K562 (cell line): ENCODE data around the gene PRKCB. TPM values are rescaled to one million over a fixed set of nuclear protein-coding genes. Genes with fewer than 3 reads are reported as not detected.

Experiments used
- ATAC-seq: fragments of 200-7000 bp; cut with Tn5 transposase; 3 replicates; pipeline ENCODE4 v1.9.1; 2020; ENCODE audit warnings: moderate library complexity
- BruUV-seq: library from RNA; stranded (reverse); fragments of 400-500 nt; replicated peaks from 2 replicates; lab custom pipeline; 2021; lab: Mats Ljungman, UMichigan
- CTCF ChIA-PET: fragments of 300-600 bp; formaldehyde crosslinking; extraction: SDS; loops from one replicate; lab custom pipeline; 2021; ENCODE audit warnings: low intra/inter-chr PET ratio; lab: Yijun Ruan, JAX
- POLR2A ChIA-PET: fragments of 300-600, 350-650 bp; sonication (Branson Sonifier 250); formaldehyde crosslinking; extraction: SDS; loops from one replicate; lab custom pipeline; 2021; ENCODE audit warnings: antibody characterized with exemption, inconsistent platforms; lab: Yijun Ruan, JAX
- DNase-seq, 4 experiments: peaks; one replicate each; pipeline versions ENCODE4 v3.0.0 to v3.0.0-alpha.2; 2011 to 2018; ENCODE audit warnings: low spot score in 3 of 4, mixed read lengths in 3 of 4; ENCODE audit errors: extremely low read depth in 1 of 4
- FAIRE-seq: peaks from 2 replicates; lab custom pipeline; 2011; peaks lifted over from hg19 to GRCh38; lab: Jason Lieb, UNC
- H2AFZ ChIP-seq: 2 replicates; pipeline ENCODE4 v1.6.0; 2011; ENCODE audit warnings: low read depth, low read length, control low read depth, inconsistent platforms
- H3K27ac ChIP-seq: fragments of 200-600 bp; 3 replicates; pipeline ENCODE4 v1.8.0; 2011; ENCODE audit warnings: low read depth, mild to moderate bottlenecking, control low read depth, inconsistent platforms, low read length, moderate library complexity, mixed read lengths; ENCODE audit errors: extremely low read depth
- H3K27me3 ChIP-seq, 2 experiments: fragments of 300-600 bp in 1 of 2; 2 replicates in 1 of 2; 3 replicates in 1 of 2; pipeline versions ENCODE4 v1.6.0 to v1.8.0; 2011; ENCODE audit warnings: inconsistent platforms in 2 of 2, low read length in 2 of 2, mild to moderate bottlenecking in 1 of 2, mixed read lengths in 1 of 2, moderate library complexity in 1 of 2; ENCODE audit not compliant: control insufficient read depth in 2 of 2, insufficient read depth in 2 of 2
- H3K36me3 ChIP-seq: fragments of 300-600 bp; 3 replicates; pipeline ENCODE4 v1.8.0; 2011; ENCODE audit warnings: mild to moderate bottlenecking, low read length, inconsistent platforms; ENCODE audit not compliant: control insufficient read depth, insufficient read depth
- H3K4me1 ChIP-seq, 2 experiments: fragments of 200-600 bp in 1 of 2; replicated peaks in 1 of 2; 2 replicates in 1 of 2; 3 replicates in 1 of 2; pipeline versions ENCODE4 v1.5.1 to v1.8.0; 2011; ENCODE audit warnings: inconsistent platforms in 2 of 2, low read length in 2 of 2, mild to moderate bottlenecking in 1 of 2, mixed read lengths in 1 of 2, moderate library complexity in 1 of 2; ENCODE audit not compliant: control insufficient read depth in 2 of 2, insufficient read depth in 2 of 2
- H3K4me2 ChIP-seq: 2 replicates; pipeline ENCODE4 v1.6.1; 2011; ENCODE audit warnings: low read length, control low read depth, inconsistent platforms, mixed read lengths; ENCODE audit not compliant: insufficient read depth
- H3K4me3 ChIP-seq: fragments of 200-600 bp; sonication (generic), shearing (Covaris generic); 2 replicates; pipeline ENCODE4 v1.5.1; 2016; ENCODE audit warnings: control low read depth, inconsistent platforms
- H3K79me2 ChIP-seq: fragments of 200-600 bp; 3 replicates; pipeline ENCODE4 v1.8.0; 2011; ENCODE audit warnings: low read length, inconsistent platforms; ENCODE audit not compliant: control insufficient read depth, insufficient read depth
- H3K9ac ChIP-seq, 2 experiments: 2 replicates each; pipeline versions ENCODE4 v1.6.0 to v1.6.1; 2011; ENCODE audit warnings: low read depth in 2 of 2, low read length in 2 of 2, control low read depth in 1 of 2, inconsistent platforms in 1 of 2, mild to moderate bottlenecking in 1 of 2, mixed read lengths in 1 of 2; ENCODE audit not compliant: insufficient read depth in 1 of 2
- H3K9me1 ChIP-seq: one replicate; pipeline ENCODE4 v1.6.0; 2011; ENCODE audit warnings: inconsistent platforms, mild to moderate bottlenecking, low read length, moderate library complexity; ENCODE audit not compliant: control insufficient read depth, insufficient read depth
- H3K9me3 ChIP-seq: replicated peaks from 2 replicates; pipeline ENCODE4 v1.5.1; 2011; ENCODE audit warnings: low read depth, low read length, inconsistent platforms; ENCODE audit not compliant: control insufficient read depth, insufficient read depth
- H4K20me1 ChIP-seq: replicated peaks from 2 replicates; pipeline ENCODE4 v1.6.1; 2011; ENCODE audit warnings: low read length, inconsistent platforms, mixed read lengths; ENCODE audit not compliant: control insufficient read depth, insufficient read depth
- CCNT2 ChIP-seq: IDR thresholded peaks from 2 replicates; pipeline ENCODE4 v1.6.1; 2011; ENCODE audit warnings: borderline replicate concordance, low read depth, mild to moderate bottlenecking, moderate library complexity, mixed read lengths, low read length; ENCODE audit not compliant: insufficient read length; ENCODE audit errors: extremely low read depth
- ELF4 ChIP-seq: fragments of 450-650 bp; formaldehyde crosslinking; IDR thresholded peaks from 2 replicates; pipeline ENCODE4 v1.4.0; 2022; ENCODE audit warnings: missing genetic modification characterization
- MCM7 ChIP-seq, 2 experiments: fragments of 450-650 bp; IDR thresholded peaks; 2 replicates each; pipeline ENCODE4 v1.6.1; 2016 to 2018
- SUPT5H ChIP-seq: fragments of 450-650 bp; IDR thresholded peaks from 2 replicates; pipeline ENCODE4 v1.6.1; 2016
- ZNF449 ChIP-seq: fragments of 250-450 bp; sonication (Bioruptor Pico); IDR thresholded peaks from 2 replicates; pipeline ENCODE4 v1.8.0; 2022; ENCODE audit warnings: moderate library complexity, mild to moderate bottlenecking, inconsistent platforms
- WGBS: fragments of 100-300 bp; shearing (Covaris generic); methylation state at CpG from one replicate; pipeline ENCODE4 v1.1.6; 2016; ENCODE audit warnings: low coverage, mixed read lengths; ENCODE audit not compliant: insufficient coverage; ENCODE audit errors: missing lambda C conversion rate; 5-methylcytosine and 5-hydroxymethylcytosine counted together
- in situ Hi-C: fragments of 300-500 bp; cut with MboI; formaldehyde crosslinking; loops from 4 replicates; pipeline ENCODE4 v1.15.0; 2018; ENCODE audit warnings: inconsistent platforms, mixed read lengths
- intact Hi-C: fragments of 100-400 bp; cut with micrococcal nuclease; formaldehyde crosslinking; loops from 2 replicates; pipeline ENCODE4 v1.14.2; 2022
- polyA plus RNA-seq, 8 experiments: library from polyadenylated mRNA; depleted of rRNA in 4 of 8; stranded (reverse) in 5 of 8; unstranded in 3 of 8; fragments of >200 nt; fragmentation: Nextera tagmentation in 2 of 8; fragmentation: Illumina TruSeq in 1 of 8; extraction: Ambion mirVana in 2 of 8; extraction: Trizol in 1 of 8; gene quantifications; 2 replicates each; pipeline versions ENCODE4 v1.2.1 to v1.2.3, GENCODE V29; 2011 to 2014; ENCODE audit warnings: inconsistent platforms in 1 of 8, missing spikeins in 1 of 8
- total RNA-seq, 7 experiments: library from RNA; depleted of rRNA in 6 of 7; stranded (reverse); fragments of >200 nt in 6 of 7; fragmentation: Illumina TruSeq in 2 of 7; extraction: Trizol in 2 of 7; gene quantifications; 2 replicates each; pipeline versions ENCODE4 v1.2.1 to v1.2.3, GENCODE V29; 2011 to 2021; ENCODE audit warnings: low replicate concordance in 1 of 7

Gene PRKCB
- total and polyA plus RNA-seq, 9 of the 15 experiments (the other 6 are each of a cell fraction or from before 2014, with no cell fraction given), result 49.9 to 276 (median 148) TPM

GRCh38 chr16:24118126-24118821 is 282.5 kb downstream of the PRKCB start:
- Histone ChIP-seq H4K20me1 (no peaks in the 10 kb centered on the region), H3K4me2 (no peak overlapping the region), H3K79me2 (no peaks in the 10 kb centered on the region; the same call in 2 of the 3 replicates)
- TF ChIP-seq SUPT5H (0 out of 2 replicates have a peak, but pooled peaks have one; percentile 24), MCM7 (IDR thresholded peaks at IDR 0.05) (no peak)
- TF ChIP-seq, all 486 proteins: peak for 1
- Histone ChIP-seq H3K27me3 (no peaks in the 10 kb centered on the region), H2AFZ (no peak overlapping the region), H3K36me3 (peaks cover 66% of the 10 kb centered on the region), H3K9ac (0 out of 4 replicates have a peak overlapping the region, but pooled peaks of 1 of the 2 experiments have one; percentile 29), H3K4me3 (no peak overlapping the region), H3K9me3 (no peaks in the 10 kb centered on the region), H3K27ac (no peak overlapping the region), H3K4me1 (peaks cover 10 to 24% of the 10 kb centered on the region in 2 experiments; a peak in 4 of 5 replicates), H3K9me1 (no peaks in the 10 kb centered on the region)
- POLR2A ChIA-PET, result interaction anchor here (1.3 kb wide), 1 partner anchor 17 kb away, joined by 7 read pairs; no protein-coding TSS in a partner anchor
- DNase-seq (no peak), FAIRE-seq (peak; percentile 32), ATAC-seq (no peak)
- CTCF ChIA-PET, result no interaction called here
- 92% methylated on average over 7 of the region's 7 CpGs for WGBS
- in situ Hi-C loops (no loop called here), intact Hi-C loops (no loop called here)
- BruUV-seq, result no TSS peak

DNA sequence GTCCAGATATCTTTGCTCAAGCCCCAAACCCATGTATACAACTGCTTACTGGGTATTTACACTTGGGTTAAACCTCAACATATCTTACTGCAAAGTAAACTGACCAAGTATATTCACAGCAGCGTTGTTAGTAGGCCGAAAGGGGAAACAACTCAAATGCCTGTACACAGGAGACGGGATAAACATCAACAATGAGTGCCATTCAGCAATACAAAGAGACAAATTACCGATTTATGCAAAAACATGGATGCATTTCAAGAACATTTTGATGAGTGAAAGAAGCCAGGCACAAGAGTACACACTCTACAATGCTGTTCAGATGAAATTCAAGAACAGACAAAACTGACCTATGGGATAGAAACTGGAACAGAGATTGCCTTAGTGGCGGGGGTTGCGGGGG is 284.0 kb downstream of the PRKCB start:
- H3K9me1 ChIP-seq, result no peaks in the 10 kb centered on the region
- TF ChIP-seq ZNF449 (no peak), ELF4 (CRISPR knock-in tag) (no peak), CCNT2 (no peak)
- whole genome bisulfite sequencing, result 95% methylated on average over 6 of the region's 6 CpGs
- ChIA-PET CTCF (no interaction called here), POLR2A (no interaction called here)
- H3K4me2 ChIP-seq, result no peak overlapping the region
- no peaks in the 10 kb centered on the region for H3K9me3 ChIP-seq
- in situ Hi-C loops (no loop called here), intact Hi-C loops (no loop called here)
- BruUV-seq, result no TSS peak
- DNase-seq (no peak), FAIRE-seq (no peak), ATAC-seq (no peak)
- peaks cover 71% of the 10 kb centered on the region for H3K36me3 ChIP-seq
- H3K79me2 ChIP-seq, result no peaks in the 10 kb centered on the region; the same call in 2 of the 3 replicates
- H3K27ac ChIP-seq, result no peak overlapping the region
- H3K27me3 ChIP-seq, result no peaks in the 10 kb centered on the region
- H2AFZ ChIP-seq, result no peak overlapping the region
- no peak overlapping the region for H3K9ac ChIP-seq
- peaks cover 10 to 24% of the 10 kb centered on the region in 2 experiments; a peak in 4 of 5 replicates for H3K4me1 ChIP-seq
- no peak overlapping the region for H3K4me3 ChIP-seq
- H4K20me1 ChIP-seq, result no peaks in the 10 kb centered on the region
